ENCODE data around the gene DNAH17. TPM values are rescaled to one million over a fixed set of nuclear protein-coding genes. Genes with fewer than 3 reads are reported as not detected.
A peak's percentile ranks its signal among the peaks of the same experiment; 100 is the strongest.

Gene DNAH17
- total RNA-seq, 1 experiment from 2014 or later = 0.02 TPM

DNA sequence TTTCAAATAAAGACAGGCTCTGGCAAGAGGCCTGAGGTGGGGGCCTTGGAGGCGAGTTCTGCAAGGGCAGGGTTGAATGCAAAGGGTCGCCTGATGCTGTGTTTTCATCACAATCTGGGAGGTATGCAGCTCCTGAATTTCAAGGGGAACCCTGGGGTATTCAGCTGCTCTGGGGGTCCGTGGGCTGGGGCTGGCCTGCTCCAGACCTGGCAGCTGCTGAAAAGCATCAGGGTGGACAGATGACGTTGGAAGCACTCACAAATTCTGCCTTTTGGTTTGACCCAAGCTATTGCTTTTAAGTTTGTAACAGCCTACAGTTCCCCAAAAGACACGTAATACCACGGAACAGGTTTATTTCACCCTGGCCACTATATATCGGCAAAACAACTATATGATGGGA is 1.3 kb downstream of the DNAH17 start:
- DNase-seq (ENCODE audit: low spot score) = no peak

- no peak for DNase-seq (ENCODE audit: low spot score)
These were observed 1.9 kb downstream of the DNAH17 start for GRCh38 chr17:78575340-78575739.

- no peak for DNase-seq (ENCODE audit: low spot score)
These were observed 3.2 kb downstream of the DNAH17 start for GRCh38 chr17:78573955-78574354.

- DNase-seq (ENCODE audit: low spot score) = no peak
These were observed 4.7 kb downstream of the DNAH17 start for GRCh38 chr17:78572239-78573205.

DNA sequence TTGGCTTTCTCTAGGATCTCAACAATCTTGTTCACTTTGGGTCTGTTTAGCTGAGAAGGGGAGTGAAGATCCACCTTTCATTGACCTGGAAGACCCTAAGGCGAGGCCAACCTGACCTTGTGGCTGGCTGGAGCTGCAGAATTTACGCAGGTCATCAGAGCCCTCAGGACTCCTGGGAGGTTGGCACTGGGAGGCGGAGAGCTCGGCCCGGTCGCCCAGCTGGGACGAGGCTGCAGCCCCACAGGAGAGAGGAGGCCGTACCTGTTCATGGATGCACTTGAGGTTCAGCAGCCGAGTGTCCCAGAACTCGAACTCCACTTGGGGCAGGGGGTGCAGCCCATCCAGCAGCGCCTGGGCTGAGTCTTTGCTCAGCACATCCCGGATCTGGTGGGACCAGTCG is 5.9 kb downstream of the DNAH17 start:
- DNase-seq (ENCODE audit: low spot score) = no peak

DNA sequence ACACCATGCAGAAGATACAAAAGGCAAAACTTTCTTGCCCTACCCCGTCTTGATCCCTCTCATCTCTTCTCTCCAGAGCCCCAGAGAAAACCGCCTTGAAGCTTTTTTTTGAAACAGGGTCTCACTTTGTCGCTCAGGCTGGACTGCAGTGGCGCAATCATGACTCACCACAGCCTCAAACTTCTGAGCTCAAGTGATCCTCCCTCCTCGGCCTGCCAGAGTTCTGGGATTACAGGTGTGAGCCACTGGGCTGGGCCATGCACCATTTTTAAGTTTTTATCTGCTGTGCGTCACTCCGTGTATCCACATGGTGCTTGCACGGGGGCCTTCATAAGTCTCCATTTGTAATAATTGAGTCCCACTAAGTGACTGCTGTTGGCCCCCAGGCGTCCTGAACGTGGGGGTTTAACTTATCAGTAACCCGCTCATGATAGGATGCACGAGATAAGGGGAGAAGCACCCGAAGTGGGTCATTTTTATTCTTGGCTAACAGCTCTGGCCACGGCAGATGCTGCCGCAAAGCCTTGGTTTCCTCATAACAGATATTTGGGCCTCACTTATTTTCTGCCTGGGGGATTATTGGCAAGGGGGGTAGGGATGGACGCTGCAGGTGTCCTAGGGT is 8.6 kb downstream of the DNAH17 start:
- peak; percentile 75 for DNase-seq (ENCODE audit: low spot score)

DNA sequence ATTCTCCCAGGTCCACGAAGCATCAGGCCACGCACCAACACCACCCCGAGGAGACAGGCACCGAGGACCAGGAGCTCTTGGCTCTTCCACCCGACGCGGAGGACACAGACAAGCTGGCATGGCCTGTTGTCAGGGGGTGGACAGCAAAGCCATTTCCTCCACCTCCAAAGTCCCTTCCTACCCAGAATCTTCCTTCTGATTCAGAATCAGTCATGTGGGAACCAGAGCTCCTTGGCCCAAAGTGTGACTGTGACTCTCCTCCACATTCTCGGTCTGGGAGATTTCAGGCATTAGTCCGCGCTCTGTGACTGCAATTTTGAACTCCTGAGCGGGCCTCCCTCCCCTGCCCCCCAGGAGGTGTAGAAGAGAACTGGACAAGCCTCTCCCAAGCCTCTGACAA is 9.2 kb downstream of the DNAH17 start:
- DNase-seq (ENCODE audit: low spot score) = no peak

GRCh38 chr17:78566947-78567346 is 10.2 kb downstream of the DNAH17 start:
- DNase-seq (ENCODE audit: low spot score) = no peak

DNA sequence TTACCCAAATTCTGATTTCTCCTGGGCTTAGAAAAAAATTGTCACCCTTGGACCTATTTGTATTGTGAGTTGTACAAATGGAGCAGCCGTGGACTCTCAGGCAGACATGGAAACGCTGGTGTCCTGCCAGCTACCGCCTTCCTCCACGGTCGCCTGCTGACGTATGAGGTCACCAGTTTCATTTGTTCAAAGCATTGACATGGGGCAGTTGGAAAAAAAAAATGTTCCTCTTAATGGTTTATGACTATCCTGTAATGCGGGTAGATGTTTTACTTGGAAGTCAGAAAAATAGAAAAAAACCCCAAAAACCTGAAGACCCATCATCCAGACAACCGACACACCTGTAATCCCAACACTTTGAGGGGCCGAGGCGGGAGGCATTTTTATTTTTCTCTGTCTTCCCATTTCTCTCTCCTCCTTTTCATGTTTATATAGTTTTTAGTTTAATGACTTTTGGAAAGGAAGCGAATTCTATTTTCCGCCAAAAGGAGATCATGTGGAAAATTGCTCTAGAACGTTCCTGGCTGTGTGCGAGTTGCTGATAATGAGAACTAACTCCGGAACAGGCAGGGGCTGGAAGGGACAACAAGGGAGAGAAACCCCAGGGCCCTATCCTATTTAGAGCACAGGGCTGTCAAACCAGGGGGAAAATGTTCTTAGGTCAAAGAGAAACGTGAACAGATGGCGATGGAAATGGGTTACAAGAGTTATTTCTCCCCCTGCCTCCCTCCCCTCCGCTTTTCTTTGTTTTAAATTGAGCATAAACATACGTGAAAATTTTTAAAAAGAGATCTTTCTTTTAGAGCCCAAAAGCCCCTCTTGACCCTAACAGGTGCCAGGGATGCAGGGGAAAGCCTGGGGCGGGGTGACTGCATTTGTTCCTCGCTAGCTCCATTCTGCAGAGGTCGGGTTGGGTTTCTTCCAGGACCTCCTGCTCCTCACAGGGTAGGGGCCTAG is 13.7 kb downstream of the DNAH17 start:
- no peak for DNase-seq (ENCODE audit: low spot score)

DNA sequence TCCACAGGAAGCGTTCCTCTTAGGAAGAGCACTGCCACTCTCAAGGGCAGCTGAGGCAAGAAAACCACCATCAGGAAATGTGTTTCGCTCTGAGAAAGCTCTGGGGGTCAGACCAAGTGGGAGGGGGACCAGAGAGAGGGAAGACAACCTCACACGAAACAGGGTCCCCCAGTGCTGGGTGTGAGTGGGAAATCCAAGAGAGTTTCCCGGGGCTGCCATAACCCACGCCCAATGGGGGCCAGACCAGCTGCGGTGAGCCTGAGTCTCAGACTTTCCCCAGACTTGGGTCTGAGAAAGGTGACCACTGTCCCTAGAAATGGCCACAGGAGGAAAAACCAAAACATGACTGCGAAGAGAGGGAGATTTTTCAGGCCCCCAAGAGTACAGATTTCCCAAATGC is 14.5 kb downstream of the DNAH17 start:
- no peak for DNase-seq (ENCODE audit: low spot score)

GRCh38 chr17:78561166-78561565 is 16.0 kb downstream of the DNAH17 start:
- no peak for DNase-seq (ENCODE audit: low spot score)

- DNase-seq (ENCODE audit: low spot score) = no peak
These were observed 16.5 kb downstream of the DNAH17 start for GRCh38 chr17:78560731-78561130.

GRCh38 chr17:78559749-78560368 is 17.3 kb downstream of the DNAH17 start:
- DNase-seq (ENCODE audit: low spot score) = no peak

DNA sequence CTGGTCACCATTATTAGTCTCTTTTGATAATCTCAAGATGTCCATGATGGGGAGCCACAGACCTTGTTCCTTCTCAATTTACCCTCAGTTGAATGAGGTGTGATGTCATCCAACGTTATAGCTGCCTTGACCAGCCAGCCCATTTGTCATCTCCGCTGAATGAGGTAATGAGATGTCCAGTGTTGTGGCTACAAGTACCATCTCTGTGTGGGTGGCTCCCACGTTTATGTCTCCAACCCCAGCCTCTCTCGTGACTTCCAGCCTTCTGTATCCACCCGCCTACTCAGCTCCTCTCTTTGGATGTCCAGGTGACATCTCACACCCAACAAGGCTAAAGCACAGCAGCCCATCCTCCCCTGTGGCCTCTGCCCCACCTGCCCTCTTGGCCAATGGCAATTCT is 18.2 kb downstream of the DNAH17 start:
- DNase-seq (ENCODE audit: low spot score) = no peak

DNA sequence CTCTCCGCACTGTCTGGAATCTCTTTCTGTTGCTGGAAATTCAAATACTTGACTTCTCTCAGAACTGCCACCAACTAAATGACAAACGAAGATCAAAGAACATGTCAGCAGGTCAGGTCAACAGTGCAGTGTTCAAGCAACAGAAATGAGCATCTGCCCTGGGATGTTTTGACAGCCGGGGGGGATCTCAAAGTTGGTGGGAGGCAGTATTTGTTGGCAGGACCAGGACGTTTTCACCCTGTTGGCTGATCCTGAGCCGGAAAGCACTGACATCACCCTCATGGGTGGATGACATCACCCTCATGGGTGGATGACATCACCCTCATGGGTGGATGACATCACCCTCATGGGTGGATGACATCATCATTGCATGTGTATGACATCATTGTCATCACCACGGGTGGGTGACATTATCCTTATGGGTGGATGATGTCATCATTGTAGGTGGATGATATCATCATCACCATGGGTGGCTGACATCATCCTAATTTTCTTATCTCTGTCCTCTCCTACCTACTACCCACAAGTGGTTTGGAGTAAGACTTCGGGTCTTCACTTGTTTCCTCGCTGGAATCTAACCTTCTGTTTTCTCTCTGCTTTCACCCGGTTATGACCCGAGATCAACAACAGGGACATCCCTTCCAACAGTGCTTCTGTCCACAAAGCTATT is 18.9 kb downstream of the DNAH17 start:
- DNase-seq (ENCODE audit: low spot score) = no peak

DNA sequence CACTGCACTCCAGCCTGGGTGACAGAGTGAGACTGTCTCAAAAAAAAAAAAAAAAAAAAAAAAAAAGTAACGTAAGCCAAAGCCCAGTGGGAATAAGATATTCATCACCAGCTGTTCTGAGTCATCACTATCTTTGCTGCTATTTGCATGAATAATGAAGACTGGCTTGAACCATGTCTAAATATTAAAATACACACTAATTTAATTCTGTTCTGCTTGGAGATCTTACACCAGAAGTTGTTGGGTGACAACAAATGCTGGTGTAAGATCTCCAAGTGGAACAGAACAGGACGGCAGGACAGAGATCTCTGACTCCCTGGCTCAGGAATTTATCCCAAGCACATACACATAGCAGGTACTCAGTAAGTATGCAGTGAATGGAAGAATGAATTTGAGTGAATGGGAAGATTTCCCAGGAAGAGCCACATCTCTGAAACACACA is 19.6 kb downstream of the DNAH17 start:
- DNase-seq (ENCODE audit: low spot score) = no peak

- no peak for DNase-seq (ENCODE audit: low spot score)
These were observed 20.4 kb downstream of the DNAH17 start for GRCh38 chr17:78556812-78557211.

GRCh38 chr17:78555746-78556401 is 21.3 kb downstream of the DNAH17 start:
- DNase-seq (ENCODE audit: low spot score) = no peak

GRCh38 chr17:78550464-78550863 is 26.7 kb downstream of the DNAH17 start:
- no peak for DNase-seq (ENCODE audit: low spot score)

DNA sequence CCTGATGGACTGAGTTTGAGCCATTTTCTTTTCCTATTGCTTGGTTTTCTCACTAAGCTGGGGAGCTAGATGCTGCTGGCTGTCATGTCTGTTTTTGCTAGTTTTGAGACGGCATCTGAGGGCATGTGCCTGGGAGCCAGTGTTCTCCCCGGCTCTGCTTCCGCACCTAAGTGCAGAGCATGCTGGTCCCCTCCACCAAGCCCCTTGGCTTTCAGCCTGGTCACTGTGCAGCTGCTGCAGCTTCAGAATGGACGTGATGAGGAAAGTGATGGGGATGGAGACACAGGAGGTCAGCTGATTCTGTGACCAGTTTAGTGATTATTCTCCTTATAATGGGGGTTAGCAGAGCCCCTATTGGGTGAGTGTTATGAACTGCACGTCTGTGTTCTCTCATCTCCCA is 28.5 kb downstream of the DNAH17 start:
- DNase-seq (ENCODE audit: low spot score) = no peak
